Measurements from ENCODE around the gene NXPH4. TPM values are rescaled to one million over a fixed set of nuclear protein-coding genes. Genes with fewer than 3 reads are reported as not detected.

The NXPH4 gene
- total RNA-seq, 4 donors from 2014 or later, result 0.56 to 2.4 (median 1.4) TPM; not detected in 1

DNA sequence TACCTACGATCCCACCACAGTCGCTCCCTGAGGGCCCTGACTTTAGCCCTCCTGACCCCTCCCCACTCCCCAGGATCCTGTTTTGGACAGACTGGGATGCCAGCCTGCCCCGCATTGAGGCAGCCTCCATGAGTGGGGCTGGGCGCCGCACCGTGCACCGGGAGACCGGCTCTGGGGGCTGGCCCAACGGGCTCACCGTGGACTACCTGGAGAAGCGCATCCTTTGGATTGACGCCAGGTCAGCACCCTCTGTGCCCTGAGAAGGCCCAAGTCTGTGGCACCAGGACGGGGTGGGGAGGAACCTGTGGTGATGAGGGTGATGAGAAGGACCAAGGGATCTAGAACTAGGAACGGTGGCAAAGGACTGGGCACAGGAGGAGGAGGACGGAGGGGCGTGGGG, 39.2 kb upstream of the NXPH4 start:
- DNase-seq (ENCODE audit: low spot score) (no peak), ATAC-seq (ENCODE audit: low FRiP score) (no peak)
- no peak for TF ChIP-seq CTCF (IDR thresholded peaks at IDR 0.05)

GRCh38 chr12:57178213-57178612, 38.4 kb upstream of the NXPH4 start:
- DNase-seq (ENCODE audit: low spot score) (no peak), ATAC-seq (ENCODE audit: low FRiP score) (no peak)
- no peak for TF ChIP-seq CTCF (IDR thresholded peaks at IDR 0.05)

DNA sequence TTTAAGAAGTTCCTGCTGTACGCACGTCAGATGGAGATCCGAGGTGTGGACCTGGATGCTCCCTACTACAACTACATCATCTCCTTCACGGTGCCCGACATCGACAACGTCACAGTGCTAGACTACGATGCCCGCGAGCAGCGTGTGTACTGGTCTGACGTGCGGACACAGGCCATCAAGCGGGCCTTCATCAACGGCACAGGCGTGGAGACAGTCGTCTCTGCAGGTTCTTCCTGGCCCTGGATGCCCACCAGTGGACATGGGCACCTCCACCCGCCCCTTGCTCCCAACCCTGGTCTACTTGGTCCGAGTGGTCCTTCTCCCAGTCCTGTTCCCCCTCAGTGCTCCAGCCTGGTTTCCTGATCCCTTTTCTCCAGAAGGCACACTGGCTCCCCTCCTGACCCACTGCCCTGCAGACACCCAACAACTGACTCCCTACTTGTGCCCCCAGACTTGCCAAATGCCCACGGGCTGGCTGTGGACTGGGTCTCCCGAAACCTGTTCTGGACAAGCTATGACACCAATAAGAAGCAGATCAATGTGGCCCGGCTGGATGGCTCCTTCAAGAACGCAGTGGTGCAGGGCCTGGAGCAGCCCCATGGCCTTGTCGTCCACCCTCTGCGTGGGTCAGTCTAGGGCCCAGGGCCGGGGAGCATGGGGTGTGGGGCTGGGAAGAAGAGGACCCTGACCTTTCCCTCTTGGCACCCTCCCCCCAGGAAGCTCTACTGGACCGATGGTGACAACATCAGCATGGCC, 37.1 kb upstream of the NXPH4 start:
- no peak for TF ChIP-seq CTCF (IDR thresholded peaks at IDR 0.05)
- ATAC-seq (ENCODE audit: low FRiP score) (no peak), DNase-seq (ENCODE audit: low spot score) (no peak)

- ATAC-seq (ENCODE audit: low FRiP score), result no peak
- no peak for TF ChIP-seq CTCF (IDR thresholded peaks at IDR 0.05)
- no peak for DNase-seq (ENCODE audit: low spot score)
These were observed 36.1 kb upstream of the NXPH4 start for GRCh38 chr12:57180321-57180989.

GRCh38 chr12:57181072-57181471, 35.5 kb upstream of the NXPH4 start:
- ATAC-seq (ENCODE audit: low FRiP score), result no peak
- no peak for DNase-seq (ENCODE audit: low spot score)
- TF ChIP-seq CTCF (IDR thresholded peaks at IDR 0.05), result no peak

- TF ChIP-seq CTCF (IDR thresholded peaks at IDR 0.05), result no peak
- ATAC-seq (ENCODE audit: low FRiP score), result no peak
- DNase-seq (ENCODE audit: low spot score), result no peak
These were observed 34.9 kb upstream of the NXPH4 start for GRCh38 chr12:57181561-57182155.

All from omental fat pad (tissue), 4 donors.